Sigmoid colon (tissue), 7 donors: ENCODE results near the gene CTNNA2. TPM values are rescaled to one million over a fixed set of nuclear protein-coding genes. Genes with fewer than 3 reads are reported as not detected.

ENCODE experiments used
- DNase-seq: peaks from one replicate; pipeline ENCODE4 v3.0.0-alpha.2; 2019
- H3K27ac ChIP-seq, 4 donors: fragments of 200-600 bp; sonication (generic); one replicate each; pipeline ENCODE4 v1.5.1; 2016 to 2019; ENCODE audit warnings: mild to moderate bottlenecking in 1 of 4
- H3K27me3 ChIP-seq, 3 donors: fragments of 200-600 bp; sonication (generic); one replicate each; pipeline ENCODE4 v1.5.1; 2019; ENCODE audit warnings: mild to moderate bottlenecking in 1 of 3
- H3K36me3 ChIP-seq, 4 donors: fragments of 200-600 bp; sonication (generic); one replicate each; pipeline ENCODE4 v1.5.1; 2016 to 2019
- H3K4me1 ChIP-seq, 4 donors: fragments of 200-600 bp; sonication (generic); one replicate each; pipeline ENCODE4 v1.5.1; 2017 to 2019
- H3K4me3 ChIP-seq, 4 donors: fragments of 200-600 bp; sonication (generic); one replicate each; pipeline ENCODE4 v1.5.1; 2017 to 2019; ENCODE audit warnings: mild to moderate bottlenecking in 2 of 4, moderate library complexity in 1 of 4
- H3K9me3 ChIP-seq, 4 donors: fragments of 200-600 bp in 3 of 4; sonication (generic) in 3 of 4; one replicate each; pipeline versions ENCODE4 v1.5.1 to v1.6.1; 2013 to 2019
- EP300 ChIP-seq, 4 donors: sonication (generic); formaldehyde crosslinking; IDR thresholded peaks; one replicate each; pipeline ENCODE4 v1.6.1; 2017; ENCODE audit warnings: antibody characterized with exemption in 4 of 4
- POLR2A ChIP-seq, 2 donors: fragments of 450-650 bp; IDR thresholded peaks; one replicate each; pipeline ENCODE4 v1.6.1; 2016; ENCODE audit warnings: antibody characterized with exemption in 2 of 2, mild to moderate bottlenecking in 2 of 2, moderate library complexity in 2 of 2
- POLR2AphosphoS5 ChIP-seq, 4 donors: sonication (generic); formaldehyde crosslinking; IDR thresholded peaks; one replicate each; pipeline ENCODE4 v1.6.1; 2017; ENCODE audit warnings: antibody characterized with exemption in 4 of 4
- WGBS, 2 donors: extraction: QIAGEN DNeasy Blood & Tissue Kit; methylation state at CpG; one replicate each; pipeline ENCODE4 v1.1.7; 2013; 5-methylcytosine and 5-hydroxymethylcytosine counted together
- intact Hi-C: fragments of 100-400 bp; cut with DNase I; formaldehyde crosslinking; loops from one replicate; pipeline ENCODE4 v1.15.1; 2023
- polyA plus RNA-seq, 3 donors: library from polyadenylated mRNA; stranded (reverse); fragments of 200-250 nt; gene quantifications; one replicate each; pipeline ENCODE4 v1.2.3, GENCODE V29; 2013
- total RNA-seq, 4 donors: library from RNA; depleted of rRNA; stranded (reverse); fragments of >200 nt; gene quantifications; one replicate each; pipeline ENCODE4 v1.1.0, GENCODE V29; 2016
- TF ChIP-seq, protein P1 (sequence below), 4 experiments: fragments of 450-650 bp in 3 of 4; fragments of 200-600 bp in 1 of 4; IDR thresholded peaks; one replicate each; pipeline ENCODE4 v1.5.1; 2016 to 2019; ENCODE audit warnings: antibody characterized with exemption in 4 of 4, mild to moderate bottlenecking in 3 of 4, moderate library complexity in 2 of 4
- donor health status: healthy with polysubstance abuse.
- donor health status: Bipolar disorder and iron deficiency.
- donor health status: healthy.

The CTNNA2 gene
- total and polyA plus RNA-seq, 7 donors, result 1.4 to 8.6 (median 3.8) TPM; not detected in 2

- Histone ChIP-seq H3K4me1 (no peaks in the 10 kb centered on the region), H3K36me3 (no peaks in the 10 kb centered on the region), H3K27me3 (no peaks in the 10 kb centered on the region), H3K4me3 (no peak overlapping the region), H3K27ac (no peak overlapping the region), H3K9me3 (no peaks in the 10 kb centered on the region)
- TF ChIP-seq EP300 (IDR thresholded peaks at IDR 0.05) (no peak), POLR2A (IDR thresholded peaks at IDR 0.05) (no peak), POLR2AphosphoS5 (IDR thresholded peaks at IDR 0.05) (no peak)
- TF ChIP-seq, protein P1, sequence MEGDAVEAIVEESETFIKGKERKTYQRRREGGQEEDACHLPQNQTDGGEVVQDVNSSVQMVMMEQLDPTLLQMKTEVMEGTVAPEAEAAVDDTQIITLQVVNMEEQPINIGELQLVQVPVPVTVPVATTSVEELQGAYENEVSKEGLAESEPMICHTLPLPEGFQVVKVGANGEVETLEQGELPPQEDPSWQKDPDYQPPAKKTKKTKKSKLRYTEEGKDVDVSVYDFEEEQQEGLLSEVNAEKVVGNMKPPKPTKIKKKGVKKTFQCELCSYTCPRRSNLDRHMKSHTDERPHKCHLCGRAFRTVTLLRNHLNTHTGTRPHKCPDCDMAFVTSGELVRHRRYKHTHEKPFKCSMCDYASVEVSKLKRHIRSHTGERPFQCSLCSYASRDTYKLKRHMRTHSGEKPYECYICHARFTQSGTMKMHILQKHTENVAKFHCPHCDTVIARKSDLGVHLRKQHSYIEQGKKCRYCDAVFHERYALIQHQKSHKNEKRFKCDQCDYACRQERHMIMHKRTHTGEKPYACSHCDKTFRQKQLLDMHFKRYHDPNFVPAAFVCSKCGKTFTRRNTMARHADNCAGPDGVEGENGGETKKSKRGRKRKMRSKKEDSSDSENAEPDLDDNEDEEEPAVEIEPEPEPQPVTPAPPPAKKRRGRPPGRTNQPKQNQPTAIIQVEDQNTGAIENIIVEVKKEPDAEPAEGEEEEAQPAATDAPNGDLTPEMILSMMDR (IDR thresholded peaks at IDR 0.05), result no peak
- WGBS, 2 donors, result 86 to 88% methylated on average over 1 of the region's 1 CpG
- no peak for DNase-seq
- intact Hi-C loops, result no loop called here
These were observed 768.2 kb downstream of the CTNNA2 start for GRCh38 chr2:80281049-80281448.

GRCh38 chr2:80288576-80288975 lies 775.7 kb downstream of the CTNNA2 start:
- Histone ChIP-seq H3K4me1 (peaks cover 0 to 31% (median 18%) of the 10 kb centered on the region in 4 donors), H3K27me3 (no peaks in the 10 kb centered on the region), H3K4me3 (no peak overlapping the region), H3K36me3 (no peaks in the 10 kb centered on the region), H3K27ac (peak overlapping the region in 1 of 4 donors; percentile 12), H3K9me3 (no peaks in the 10 kb centered on the region)
- 41 to 47% methylated on average over 5 of the region's 5 CpGs for WGBS, 2 donors
- DNase-seq, result peak; percentile 66
- intact Hi-C loops, result no loop called here
- TF ChIP-seq POLR2AphosphoS5 (IDR thresholded peaks at IDR 0.05) (peak in 2 of 4 donors; percentile 9 to 23), POLR2A (IDR thresholded peaks at IDR 0.05) (no peak), EP300 (IDR thresholded peaks at IDR 0.05) (no peak)
- TF ChIP-seq, protein P1 (IDR thresholded peaks at IDR 0.05), result peak in 1 of 4 experiments; percentile 29

DNA sequence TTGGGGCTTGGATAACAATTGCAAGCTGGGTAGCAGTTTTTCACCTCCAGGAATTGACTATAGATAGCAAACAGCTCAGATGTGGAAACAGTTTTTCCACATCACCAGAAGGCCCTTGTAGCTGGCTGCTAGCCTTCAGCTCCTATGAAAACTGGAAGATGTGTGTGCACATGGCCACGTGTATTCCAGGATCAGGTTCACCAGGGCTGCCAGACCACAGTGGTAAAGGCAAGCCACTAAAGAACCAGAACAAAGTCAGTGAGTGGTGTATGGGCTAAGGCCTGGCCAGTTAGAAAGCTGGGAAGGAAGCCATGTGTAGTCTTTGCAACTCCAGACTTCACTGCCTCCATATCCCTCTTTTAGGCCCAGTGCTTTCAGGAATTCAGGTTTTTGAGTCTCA lies 778.8 kb downstream of the CTNNA2 start:
- no peak for DNase-seq

GRCh38 chr2:80292474-80292873 lies 779.6 kb downstream of the CTNNA2 start:
- 29 to 70% methylated on average over 3 of the region's 3 CpGs for WGBS, 2 donors
- peaks cover 0 to 31% (median 18%) of the 10 kb centered on the region in 4 donors for H3K4me1 ChIP-seq
- intact Hi-C loops, result no loop called here
- no peak for TF ChIP-seq POLR2A (IDR thresholded peaks at IDR 0.05)
- no peak for TF ChIP-seq POLR2AphosphoS5 (IDR thresholded peaks at IDR 0.05)
- TF ChIP-seq, protein P1 (IDR thresholded peaks at IDR 0.05), result no peak
- TF ChIP-seq EP300 (IDR thresholded peaks at IDR 0.05), result no peak
- no peak overlapping the region for H3K27ac ChIP-seq
- no peaks in the 10 kb centered on the region for H3K9me3 ChIP-seq
- H3K36me3 ChIP-seq, result no peaks in the 10 kb centered on the region
- no peak overlapping the region for H3K4me3 ChIP-seq
- no peak for DNase-seq
- H3K27me3 ChIP-seq, result no peaks in the 10 kb centered on the region

More for the DNA sequence above, 778.8 kb downstream of the CTNNA2 start:
- Histone ChIP-seq H3K27me3 (no peaks in the 10 kb centered on the region), H3K4me1 (peaks cover 0 to 31% (median 18%) of the 10 kb centered on the region in 4 donors), H3K36me3 (no peaks in the 10 kb centered on the region), H3K4me3 (no peak overlapping the region), H3K27ac (no peak overlapping the region), H3K9me3 (no peaks in the 10 kb centered on the region)
- TF ChIP-seq, protein P1 (IDR thresholded peaks at IDR 0.05), result no peak
- TF ChIP-seq POLR2AphosphoS5 (IDR thresholded peaks at IDR 0.05), result no peak
- TF ChIP-seq POLR2A (IDR thresholded peaks at IDR 0.05), result no peak
- TF ChIP-seq EP300 (IDR thresholded peaks at IDR 0.05), result no peak
- intact Hi-C loops, result no loop called here
- 58 to 68% methylated on average over 1 of the region's 1 CpG for WGBS, 2 donors

GRCh38 chr2:80293039-80293438 lies 780.2 kb downstream of the CTNNA2 start:
- H3K27ac ChIP-seq, result no peak overlapping the region
- no peak for DNase-seq
- no peak overlapping the region for H3K4me3 ChIP-seq
- no peaks in the 10 kb centered on the region for H3K9me3 ChIP-seq
- intact Hi-C loops, result no loop called here
- H3K36me3 ChIP-seq, result no peaks in the 10 kb centered on the region
- TF ChIP-seq, protein P1 (IDR thresholded peaks at IDR 0.05), result no peak
- H3K27me3 ChIP-seq, result no peaks in the 10 kb centered on the region
- peaks cover 0 to 31% (median 18%) of the 10 kb centered on the region in 4 donors for H3K4me1 ChIP-seq
